ENCODE measurements around the gene ERP44.

DNA sequence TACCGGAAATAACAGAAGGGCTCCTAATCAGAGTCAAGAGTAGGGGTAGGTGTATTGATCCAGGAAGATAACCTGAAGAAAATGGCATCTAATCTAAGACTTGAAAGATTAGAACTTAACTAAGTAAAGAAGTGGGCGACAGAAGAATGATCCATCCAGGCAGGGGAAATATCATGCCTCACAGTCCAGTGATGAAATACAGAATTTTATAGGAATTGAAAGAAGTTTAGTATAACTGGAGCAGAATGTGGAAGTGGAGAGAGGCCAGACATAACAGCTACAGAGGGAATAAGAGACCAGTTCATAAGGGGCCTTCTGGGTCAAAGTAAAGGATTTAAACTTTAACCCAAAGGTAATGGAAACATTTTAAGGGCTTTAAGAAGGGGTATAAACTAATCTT is 42.2 kb downstream of the ERP44 start:
- TF ChIP-seq NFRKB (IDR thresholded peaks at IDR 0.05) (no peak), BHLHE40 (IDR thresholded peaks at IDR 0.05; ENCODE audit: borderline replicate concordance) (no peak), SP1 (IDR thresholded peaks at IDR 0.05) (no peak), ARNT (IDR thresholded peaks at IDR 0.05) (no peak), FOXM1 (IDR thresholded peaks at IDR 0.05; ENCODE audit: borderline replicate concordance) (no peak), FOXA1 (IDR thresholded peaks at IDR 0.05) (no peak), ELF4 (IDR thresholded peaks at IDR 0.05) (no peak), PKNOX1 (IDR thresholded peaks at IDR 0.05) (no peak)

All from HEK293T (cell line).